NAMALWA (cell line): ENCODE data around the gene HAGH.
"Not testable (repeated sequence)": the region's sequence is repeated elsewhere in the genome, so short reads cannot be mapped to it uniquely, and the experiment has no call there.

Experiments used
- DNase-seq: peaks from one replicate; pipeline ENCODE4 v3.0.0-alpha.2; 2015; ENCODE audit warnings: low spot score

The HAGH gene

DNA sequence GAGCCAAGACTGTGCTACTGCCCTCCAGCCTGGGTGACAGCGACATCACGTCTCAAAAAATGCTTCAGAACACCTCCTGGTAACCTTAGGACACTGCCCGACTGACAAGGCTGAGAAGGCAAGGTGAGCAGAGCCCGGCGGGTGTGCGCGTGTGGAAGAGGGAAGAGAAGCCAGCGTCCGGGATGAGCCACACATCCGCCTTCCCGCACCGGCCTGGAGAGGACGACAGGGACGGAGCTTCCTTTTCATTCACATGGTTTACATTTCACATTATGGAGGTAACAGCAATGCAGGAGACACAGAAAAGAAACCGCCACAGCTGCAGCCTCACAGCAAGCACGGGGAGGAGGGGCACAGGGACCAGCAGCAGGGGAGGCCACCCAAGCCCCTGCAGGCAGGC, 16.5 kb downstream of the HAGH start:
- DNase-seq = no peak

DNA sequence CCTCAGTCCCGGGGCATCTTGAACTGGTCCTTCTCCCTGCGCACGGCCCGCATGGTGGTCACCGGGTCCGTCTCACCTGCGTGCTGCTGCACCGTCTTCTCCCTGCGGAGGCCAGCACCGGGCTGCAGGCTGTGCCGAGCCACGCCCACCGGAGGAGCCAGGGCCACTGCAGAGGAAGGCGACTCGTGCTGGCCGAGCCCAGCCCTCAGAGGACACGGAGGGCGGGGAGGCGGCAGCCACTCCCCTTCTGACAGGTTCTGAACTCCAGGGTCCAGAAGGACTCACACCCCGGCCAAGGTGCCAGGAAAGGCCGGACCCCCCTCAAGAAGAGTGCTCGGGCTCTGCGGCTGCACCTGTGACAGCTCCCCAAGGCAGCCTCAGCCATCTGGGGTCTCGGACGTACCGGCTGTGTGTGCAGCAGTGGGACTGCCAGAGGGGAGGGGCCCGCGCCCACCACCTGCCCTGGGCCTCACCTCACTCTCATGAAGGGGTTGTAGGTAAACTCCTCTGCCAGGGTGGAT, 17.3 kb downstream of the HAGH start:
- DNase-seq = no peak

DNA sequence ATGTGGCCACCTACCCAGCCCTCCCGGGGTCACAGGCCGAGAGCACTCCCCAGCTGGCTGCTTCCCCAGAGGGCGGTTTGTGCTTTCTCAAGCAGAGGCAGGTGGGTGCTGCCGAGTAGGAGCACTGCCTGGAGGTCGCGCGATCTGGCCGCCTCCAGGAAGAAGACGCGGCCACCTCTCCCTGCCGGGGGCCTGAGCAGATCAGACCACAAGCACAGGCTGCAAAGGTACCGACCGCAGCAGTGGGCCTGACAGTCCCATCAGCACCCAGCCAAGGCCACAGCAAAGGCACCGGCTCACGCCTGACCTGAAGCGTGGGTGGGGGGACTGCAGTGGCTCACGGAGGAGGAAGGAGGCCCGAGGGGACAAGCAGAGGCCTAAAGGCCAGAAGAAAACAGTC, 17.9 kb downstream of the HAGH start:
- DNase-seq = no peak

DNA sequence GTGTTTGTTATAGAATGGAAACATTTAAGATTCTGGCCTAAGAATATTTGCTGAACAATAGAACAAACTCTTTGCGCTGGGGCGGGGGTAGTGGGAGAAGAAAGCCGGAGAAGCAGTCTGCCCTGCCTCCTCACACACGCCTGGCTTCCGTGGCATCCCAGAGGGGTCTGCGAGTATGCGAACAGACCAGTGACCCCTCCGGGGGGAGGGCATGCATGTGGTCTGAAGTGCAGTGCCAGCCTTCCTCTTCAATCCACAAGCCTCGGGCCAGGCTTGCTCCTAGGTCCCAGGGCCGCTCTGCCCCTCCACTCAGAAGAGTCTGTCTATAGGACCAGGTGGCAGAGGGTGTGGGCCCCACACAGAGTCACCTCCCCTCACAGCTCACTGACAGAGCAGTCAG, 19.0 kb downstream of the HAGH start:
- no peak for DNase-seq

DNA sequence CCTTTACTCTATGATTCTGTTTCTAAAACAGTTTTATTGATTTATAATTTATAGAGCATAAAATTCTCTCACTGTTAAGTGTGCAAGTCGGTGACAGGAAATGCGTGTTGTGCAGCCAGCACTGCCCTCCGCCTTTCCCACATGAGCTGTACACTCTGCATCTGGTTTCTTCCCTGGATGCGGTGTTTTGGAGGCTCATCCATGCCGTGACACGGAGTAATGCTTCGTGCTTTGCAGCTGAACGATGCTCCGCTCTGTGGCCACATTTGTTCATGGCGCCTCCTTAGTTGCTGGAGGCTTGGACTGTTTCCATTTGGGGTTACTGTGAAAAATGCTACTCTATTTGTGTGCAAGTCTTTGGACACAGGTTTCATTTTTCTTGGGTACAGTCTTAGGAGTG, 25.9 kb downstream of the HAGH start:
- no peak for DNase-seq

DNA sequence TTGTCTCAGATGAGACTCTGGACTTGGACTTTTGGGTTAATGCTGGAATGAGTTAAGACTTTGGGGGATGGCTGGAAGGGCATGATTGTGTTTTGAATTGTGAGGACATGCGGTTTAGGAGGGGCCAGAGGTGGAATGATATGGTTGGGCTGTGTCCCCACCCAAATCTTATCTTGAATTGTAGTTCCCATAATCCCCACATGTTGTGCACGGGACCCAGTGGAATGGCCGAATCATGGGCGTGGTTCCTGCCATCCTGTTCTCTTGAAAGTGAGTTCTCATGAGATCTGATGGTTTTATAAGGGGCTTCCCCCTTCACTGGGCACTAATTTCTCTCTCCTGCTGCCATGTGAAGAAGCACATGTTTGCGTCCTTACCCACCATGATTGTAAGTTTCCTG, 27.4 kb downstream of the HAGH start:
- DNase-seq = not testable (repeated sequence)

DNA sequence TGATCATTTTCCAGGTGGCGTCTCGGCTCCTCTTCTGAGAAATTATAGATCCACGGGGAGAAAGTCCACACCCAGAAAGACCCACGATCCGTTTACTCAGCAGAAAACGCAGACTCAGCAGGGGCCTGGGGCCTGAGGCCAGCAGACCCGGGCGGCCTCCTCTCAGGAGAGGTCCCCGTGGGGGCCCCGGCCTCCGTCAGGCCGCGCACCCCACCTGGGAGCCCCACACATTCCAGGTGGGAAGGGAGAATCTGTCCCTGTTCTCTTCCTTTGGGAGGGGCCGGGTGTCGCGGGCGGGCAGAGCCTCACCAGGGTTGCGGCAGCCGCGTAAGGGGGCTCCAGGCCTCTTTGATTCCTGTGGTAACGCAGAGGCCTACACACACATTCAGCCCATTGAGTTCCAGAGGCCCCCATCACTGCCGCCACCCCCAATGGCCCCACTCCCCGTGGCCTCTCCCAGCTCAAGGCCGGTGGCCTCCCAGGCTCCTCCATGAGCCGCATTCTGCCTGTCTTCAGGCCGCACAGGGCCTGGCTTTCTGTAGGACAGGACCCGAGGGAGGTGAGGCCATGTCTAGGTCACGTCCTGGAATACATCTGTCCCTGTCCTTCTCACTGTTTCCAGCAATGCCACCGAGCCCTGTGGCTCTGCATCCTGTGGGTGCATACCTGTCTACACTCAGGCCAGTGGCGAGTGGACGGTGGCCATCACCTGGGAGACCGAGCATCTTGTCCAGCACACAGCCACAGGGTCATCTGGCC, 31.5 kb downstream of the HAGH start:
- no peak for DNase-seq

DNA sequence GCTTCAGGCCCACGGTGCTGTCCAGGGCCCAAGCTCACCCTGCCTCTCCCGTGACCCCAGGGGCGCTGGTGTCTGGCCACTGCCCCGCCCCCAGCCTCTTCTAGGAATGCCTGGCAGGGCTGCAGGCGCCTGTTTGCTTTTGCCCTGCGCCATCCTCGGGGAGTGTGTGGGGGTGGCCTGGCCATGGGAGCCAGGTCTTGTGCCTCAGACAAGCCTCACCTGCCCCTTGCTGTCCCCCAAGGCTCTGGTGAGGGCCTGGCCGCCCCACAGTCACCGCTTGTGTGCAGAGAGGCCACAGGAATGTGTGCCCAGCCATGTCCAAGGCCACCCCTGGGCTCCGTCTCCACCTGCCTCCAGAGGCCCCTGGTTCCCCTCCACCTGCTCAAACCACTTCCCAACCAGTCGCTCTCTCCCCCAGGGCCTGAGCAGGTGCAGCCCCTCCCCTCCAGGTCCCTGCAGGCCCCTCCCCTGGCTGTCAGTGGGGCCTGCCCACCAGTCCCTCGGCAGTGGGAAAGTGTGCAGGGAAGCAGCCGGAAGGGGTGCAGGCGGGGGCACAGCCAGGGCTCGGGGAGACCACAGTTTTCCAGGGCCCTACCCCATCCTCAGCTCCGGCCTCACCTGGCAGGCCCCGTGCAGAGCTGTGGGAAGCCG, 32.3 kb downstream of the HAGH start:
- DNase-seq = no peak

DNA sequence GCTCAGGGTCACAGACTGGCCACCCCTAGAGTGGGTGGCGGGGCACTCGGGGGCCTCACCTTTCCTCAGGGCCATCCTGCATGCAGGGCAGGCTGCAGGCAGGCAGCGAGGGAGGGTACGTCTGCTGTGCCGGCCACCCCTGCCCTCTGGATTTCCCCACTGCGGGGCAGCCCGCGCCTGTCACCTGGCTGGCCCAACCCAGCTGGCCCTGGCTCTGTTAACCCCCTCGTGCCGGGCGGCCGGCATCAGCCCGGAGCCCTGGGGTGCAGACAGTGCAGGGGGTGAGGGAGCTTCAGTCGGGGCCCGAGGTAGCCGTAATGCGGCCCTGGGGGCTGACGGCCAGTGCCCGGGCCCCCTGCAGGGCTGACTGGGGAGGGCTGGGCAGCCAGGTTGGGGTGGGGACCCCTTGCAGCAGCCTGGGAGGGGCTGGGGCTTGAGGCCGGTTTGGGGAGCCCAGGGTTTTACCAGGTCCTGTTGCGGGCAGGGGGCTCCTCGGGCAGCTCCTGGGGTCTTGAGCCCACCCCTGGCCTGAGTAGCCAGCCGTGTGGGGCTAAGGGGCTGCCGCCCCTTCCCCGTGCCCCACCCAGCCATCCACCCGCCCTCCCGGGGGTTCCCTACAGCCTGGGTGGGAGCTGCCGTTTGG, 32.9 kb downstream of the HAGH start, which contains the start of gene IGFALS:
Gene IGFALS, minus strand, starts transcription at position 128 of the 643 bp plus-strand sequence. Its CDS starts 53 bp downstream, at position 75.
- no peak for DNase-seq

DNA sequence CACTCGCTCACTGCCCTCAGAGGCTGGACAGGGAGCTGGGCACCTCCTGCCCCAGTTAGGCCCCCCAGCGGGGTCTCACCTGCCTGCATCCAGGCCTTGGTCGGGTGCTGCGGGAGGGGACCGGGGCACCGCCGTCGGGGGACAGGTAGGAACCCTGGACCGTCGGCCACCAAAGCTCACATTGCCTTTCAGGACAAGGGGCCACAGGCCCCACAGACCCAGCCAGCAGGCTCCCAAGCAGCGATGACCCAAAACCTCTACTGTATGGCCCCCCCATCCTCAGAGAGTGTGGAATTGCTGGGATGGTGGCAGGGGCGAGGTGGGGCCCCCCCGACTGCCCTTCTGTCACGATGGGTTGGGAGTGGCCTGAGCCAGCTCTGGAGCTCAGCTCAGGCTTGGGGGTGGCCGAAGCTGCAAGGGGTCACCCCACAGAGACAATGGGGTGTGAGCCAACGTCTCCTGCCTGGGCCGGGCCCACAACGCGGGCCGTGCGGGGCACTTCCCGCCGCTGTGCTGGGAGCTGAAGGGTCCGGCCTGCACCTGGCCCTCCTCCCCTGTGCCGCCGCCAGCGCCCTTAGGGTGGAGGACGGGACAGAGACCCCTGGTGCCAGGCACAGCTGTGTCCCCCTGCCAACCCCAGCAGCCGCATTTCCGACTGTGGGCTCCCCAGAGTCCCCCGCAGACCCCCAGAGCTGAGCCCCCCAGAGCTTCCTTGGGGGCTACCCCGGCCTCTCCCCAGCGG, 33.6 kb downstream of the HAGH start:
- DNase-seq = no peak

DNA sequence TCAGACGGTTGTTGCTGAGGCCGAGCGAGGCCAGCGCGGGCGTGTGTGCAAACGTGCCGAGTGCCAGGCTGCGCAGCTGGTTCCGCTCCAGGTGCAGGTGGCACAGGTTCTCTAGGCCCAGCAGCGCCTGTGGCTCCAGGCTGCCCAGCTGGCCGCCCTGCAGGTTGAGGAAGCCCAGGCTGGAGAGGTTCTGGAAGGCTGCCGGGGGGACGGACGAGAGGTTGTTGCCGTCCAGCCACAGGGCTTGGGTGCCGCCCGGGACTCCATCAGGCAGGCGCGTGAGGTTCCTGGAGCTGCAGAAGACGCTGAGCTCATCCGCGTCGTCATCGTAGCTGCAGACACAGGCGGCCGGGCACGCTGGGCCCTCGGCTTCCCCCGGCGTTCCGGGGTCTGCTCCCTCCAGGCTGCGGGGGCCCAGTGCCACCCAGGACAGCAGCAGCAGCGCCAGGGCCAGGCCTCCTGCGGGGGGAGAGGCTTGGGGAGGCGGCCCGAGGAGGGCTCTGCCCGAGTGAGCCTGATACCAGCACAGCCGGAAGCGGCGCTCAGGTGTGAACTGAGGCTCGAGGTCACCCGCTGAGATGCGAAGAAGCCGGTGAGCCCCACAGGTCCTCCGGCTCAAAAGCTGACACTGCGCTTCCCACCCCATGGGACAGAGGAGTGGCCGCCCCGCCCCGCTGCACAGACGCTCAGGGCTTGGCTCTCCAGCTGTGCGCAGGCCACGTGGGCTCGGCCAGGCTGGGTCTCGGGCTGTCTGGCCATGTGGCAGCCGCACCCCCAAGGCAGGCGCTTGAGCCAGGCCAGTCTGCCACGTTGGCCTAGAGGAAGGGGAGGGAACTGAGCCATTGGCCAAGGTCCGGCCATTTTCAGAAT, 34.4 kb downstream of the HAGH start:
- DNase-seq = no peak

DNA sequence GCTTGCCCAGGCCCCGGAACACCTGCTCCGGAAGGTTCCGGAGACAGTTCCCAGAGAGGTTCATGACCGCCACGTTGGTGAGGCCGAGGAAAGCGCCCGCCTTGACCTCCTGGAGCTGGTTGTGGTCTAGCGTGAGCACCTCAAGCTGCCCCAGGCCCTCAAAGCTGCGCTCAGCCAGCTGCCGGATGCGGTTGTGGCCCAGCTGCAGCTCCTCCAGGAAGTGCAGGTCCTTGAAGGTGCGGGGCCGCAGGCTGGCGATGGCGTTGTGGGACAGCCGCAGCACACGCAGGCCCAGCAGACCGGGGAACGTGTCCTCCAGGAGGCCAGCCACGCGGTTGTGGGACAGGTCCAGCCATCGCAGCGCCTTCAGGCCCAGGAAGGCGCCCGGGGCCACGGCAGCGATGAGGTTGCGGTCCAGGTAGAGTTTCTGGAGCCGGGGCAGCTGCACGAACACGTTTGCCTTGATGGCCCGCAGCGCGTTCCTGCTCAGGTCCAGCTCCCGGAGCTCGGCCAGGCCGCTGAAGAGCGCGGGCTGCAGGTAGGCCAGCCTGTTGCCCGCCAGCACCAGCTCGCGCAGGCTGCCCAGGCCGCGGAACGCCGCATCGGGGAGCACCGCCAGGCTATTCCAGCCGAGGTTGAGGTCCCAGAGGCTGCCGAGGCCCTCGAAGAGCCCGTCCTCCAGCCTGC, 35.2 kb downstream of the HAGH start:
- DNase-seq = no peak

DNA sequence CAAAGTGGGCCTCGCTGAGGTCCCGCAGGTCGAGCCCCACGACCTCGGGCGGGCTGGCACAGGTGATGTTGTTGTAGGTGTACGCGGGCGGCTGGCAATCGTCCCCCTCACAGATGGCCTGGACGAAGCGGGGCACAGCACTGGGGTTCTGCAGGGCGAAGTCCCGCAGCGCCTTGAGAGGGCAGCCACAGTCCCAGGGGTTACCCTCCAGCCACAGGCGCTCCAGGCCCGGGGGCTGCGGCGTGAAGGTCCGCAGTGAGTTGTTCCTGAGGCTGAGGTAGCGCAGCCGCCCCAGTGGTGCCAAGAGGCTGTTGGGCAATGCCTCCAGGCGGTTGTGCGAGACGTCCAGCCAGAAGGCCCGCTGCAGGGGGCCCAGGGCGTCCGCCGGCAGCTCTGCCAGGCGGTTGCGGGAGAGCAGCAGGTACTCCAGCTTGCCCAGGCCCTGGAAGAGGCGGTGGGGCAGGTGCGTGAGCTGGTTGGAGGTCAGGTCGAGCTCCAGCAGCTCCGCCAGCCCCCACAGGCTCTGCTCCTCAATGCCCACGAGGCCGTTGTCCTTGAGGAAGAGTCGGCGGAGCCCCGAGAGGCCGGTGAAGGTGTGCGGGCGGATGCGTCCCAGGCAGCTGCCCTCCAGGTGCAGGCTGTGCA, 35.9 kb downstream of the HAGH start:
- no peak for DNase-seq

DNA sequence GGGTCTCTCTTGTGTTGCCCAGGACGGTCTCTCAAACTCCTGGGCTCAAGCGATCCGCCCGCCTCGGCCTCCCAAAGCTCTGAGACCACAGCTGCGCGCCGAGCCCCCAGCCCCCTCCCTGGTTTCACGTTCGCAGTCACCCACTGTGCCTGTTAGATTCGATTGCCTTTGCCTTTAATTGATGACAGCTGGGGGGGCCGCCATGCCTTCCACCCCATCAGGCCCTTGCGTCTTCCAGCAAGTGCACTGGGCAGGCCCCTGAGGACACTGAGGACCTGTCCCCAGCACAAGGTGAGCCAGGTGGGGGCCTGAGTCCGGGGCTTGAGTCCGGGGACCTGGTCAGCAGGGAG, 36.4 kb downstream of the HAGH start:
- DNase-seq = no peak

DNA sequence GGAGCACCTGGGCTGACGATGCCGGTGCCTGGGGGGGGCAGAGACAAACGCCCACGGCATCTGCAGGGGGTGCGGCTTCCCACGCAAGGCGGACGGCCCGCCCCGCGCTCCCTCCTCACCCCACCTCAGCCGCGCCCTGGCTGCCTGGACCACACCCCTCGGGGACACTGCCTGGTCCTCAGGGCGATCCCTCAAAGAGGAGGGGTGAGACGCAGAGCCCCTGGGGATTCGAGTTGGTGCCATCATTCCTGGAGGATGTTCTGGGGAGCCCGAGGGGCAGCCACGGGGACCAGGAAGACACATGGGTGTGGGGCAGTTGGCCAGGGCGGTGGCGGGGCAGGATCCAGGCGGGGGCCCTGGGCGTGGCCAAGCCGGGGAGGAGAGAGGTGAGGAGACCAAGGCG, 37.0 kb downstream of the HAGH start:
- no peak for DNase-seq

DNA sequence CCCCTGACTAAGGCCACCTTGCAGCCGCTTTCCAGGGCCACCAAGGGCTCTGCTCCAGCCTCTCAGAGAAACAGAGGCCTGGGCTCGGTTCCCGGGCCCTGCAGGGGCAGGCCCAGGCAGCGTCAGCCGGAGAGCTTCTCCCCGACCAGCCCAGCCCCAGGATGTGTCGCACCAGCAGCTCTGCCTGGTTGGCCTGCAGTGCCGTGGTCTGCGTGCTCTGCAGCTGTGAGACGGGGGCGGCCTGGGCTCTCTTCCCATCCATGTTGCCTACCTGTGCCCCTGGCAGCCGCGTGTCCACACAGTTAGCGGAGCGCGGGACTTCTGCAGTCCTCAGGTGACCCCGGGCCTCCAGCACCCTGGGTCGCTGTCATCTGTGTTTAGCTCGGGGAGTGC, 37.9 kb downstream of the HAGH start:
- no peak for DNase-seq

DNA sequence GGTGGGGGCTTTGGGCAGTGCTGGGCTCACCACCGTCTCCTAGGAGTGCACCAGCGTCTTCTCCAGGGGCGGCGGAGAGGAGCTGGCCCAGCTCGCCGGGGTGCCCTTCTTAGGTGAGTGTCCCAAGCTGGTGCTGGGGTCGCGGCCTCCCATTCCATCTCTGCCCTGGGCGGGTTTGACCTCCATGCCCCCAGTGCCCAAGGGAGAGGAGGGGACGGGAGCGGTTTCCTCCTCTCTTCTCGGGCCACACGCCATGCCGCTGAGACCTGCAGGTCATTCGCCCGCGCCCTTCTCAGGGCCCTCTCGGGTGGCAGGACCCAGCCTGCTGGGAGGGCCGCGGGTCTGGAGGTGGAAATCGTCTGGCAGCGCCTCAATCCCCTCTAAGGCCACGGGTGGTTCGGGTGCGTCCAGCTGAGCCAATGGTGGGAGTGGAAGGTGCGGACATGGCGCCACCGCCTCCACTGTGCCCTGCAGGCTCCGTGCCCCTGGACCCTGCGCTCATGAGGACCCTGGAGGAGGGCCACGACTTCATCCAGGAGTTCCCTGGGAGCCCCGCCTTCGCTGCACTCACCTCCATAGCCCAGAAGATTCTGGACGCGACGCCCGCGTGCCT, 38.4 kb downstream of the HAGH start:
- no peak for DNase-seq

DNA sequence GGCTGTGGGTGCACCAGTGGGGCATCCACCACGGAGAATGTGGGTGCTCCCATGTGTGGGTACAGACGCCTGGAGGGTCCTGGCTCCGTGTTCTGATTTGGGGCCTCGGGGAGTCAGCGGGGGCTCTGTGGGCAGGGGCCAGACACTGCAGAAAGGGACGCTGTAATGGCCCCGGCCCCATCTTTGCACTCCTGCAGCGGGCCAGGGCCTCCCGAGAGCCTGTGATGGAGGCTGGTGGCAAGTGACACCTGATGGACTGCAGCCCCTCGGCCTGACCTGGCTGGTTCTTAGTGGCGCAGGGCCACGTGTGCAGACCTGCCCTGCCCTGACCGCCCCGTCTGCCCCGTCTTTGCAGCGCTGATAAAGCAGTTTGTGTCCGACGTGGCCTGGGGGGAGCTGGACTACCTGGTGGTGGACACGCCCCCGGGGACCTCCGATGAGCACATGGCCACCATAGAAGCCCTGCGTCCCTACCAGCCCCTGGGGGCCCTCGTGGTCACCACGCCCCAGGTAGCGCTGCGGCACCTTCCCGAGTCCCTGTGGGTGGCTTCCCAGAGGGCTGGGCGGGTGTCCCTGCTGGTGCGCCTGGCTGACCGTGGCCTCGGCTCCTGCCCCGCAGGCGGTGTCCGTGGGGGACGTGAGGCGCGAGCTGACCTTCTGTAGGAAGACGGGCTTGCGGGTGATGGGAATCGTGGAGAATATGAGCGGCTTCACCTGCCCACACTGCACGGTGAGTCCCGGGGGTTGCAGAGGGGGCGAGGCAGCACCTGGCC, 39.1 kb downstream of the HAGH start:
- no peak for DNase-seq

DNA sequence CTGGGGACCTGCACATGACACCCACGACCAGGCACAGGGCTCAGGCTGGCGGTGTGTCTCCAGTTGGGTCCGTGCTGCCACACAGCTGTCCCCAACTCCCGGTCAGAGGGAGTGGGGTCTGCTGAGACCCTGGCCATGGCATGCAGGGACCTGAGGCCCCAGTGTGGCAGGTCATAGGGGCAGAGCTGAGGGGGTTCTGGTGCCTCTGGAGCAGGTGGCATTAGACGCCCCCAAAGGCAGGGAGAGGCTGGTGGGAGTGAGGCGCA, 39.6 kb downstream of the HAGH start:
- DNase-seq = no peak
